Panc1 (cell line): ENCODE results near the gene IHH. TPM values are rescaled to one million over a fixed set of nuclear protein-coding genes. Genes with fewer than 3 reads are reported as not detected.

Experiments
- ATAC-seq: fragments of 200-7000 bp; cut with Tn5 transposase; 2 replicates; pipeline ENCODE4 v1.9.1; 2020; ENCODE audit warnings: mild to moderate bottlenecking, moderate library complexity
- BruUV-seq: library from RNA; stranded (reverse); fragments of 400-500 nt; replicated peaks from 2 replicates; lab custom pipeline; 2021; lab: Mats Ljungman, UMichigan
- CTCF ChIA-PET: fragments of 300-600 bp; sonication (Branson Sonifier 250); formaldehyde crosslinking; loops from one replicate; lab custom pipeline; 2022; ENCODE audit warnings: antibody characterized with exemption; lab: Charles Lee
- POLR2A ChIA-PET: fragments of 300-600 bp; sonication (Branson Sonifier 250); formaldehyde crosslinking; loops from one replicate; lab custom pipeline; 2022; ENCODE audit warnings: antibody characterized with exemption; lab: Charles Lee
- DNase-seq: peaks from one replicate; pipeline ENCODE4 v3.0.0-alpha.2; 2010; ENCODE audit warnings: low read depth, low spot score
- H3K27ac ChIP-seq: 2 replicates; pipeline ENCODE4 v1.5.1; 2011; ENCODE audit warnings: mild to moderate bottlenecking, low read length, inconsistent platforms
- H3K27me3 ChIP-seq: fragments of 200-500 bp; sonication (Bioruptor generic); 2 replicates; pipeline ENCODE4 v1.6.0; 2014; ENCODE audit warnings: low read length, inconsistent platforms; ENCODE audit not compliant: control insufficient read depth, insufficient read depth
- H3K36me3 ChIP-seq: fragments of 200-500 bp; sonication (Bioruptor generic); 2 replicates; pipeline ENCODE4 v1.5.1; 2014; ENCODE audit warnings: inconsistent platforms, mild to moderate bottlenecking, low read length, moderate library complexity; ENCODE audit not compliant: control insufficient read depth, insufficient read depth
- H3K4me1 ChIP-seq: 2 replicates; pipeline ENCODE4 v1.5.1; 2011; ENCODE audit warnings: inconsistent platforms, mild to moderate bottlenecking, low read length, moderate library complexity; ENCODE audit not compliant: control insufficient read depth, insufficient read depth
- H3K4me3 ChIP-seq, 2 experiments: 2 replicates each; pipeline ENCODE4 v1.5.1; 2011 to 2012; ENCODE audit warnings: low read depth in 2 of 2, low read length in 2 of 2, mild to moderate bottlenecking in 2 of 2, inconsistent platforms in 1 of 2, moderate library complexity in 1 of 2
- H3K9me3 ChIP-seq: fragments of 200-500 bp; sonication (Bioruptor generic); 2 replicates; pipeline ENCODE4 v1.5.1; 2014; ENCODE audit warnings: low read depth, mild to moderate bottlenecking, inconsistent platforms, low read length, moderate library complexity; ENCODE audit not compliant: control insufficient read depth, insufficient read depth
- POLR2AphosphoS5 ChIP-seq: IDR thresholded peaks from 2 replicates; pipeline ENCODE4 v1.6.1; 2012; ENCODE audit warnings: mild to moderate bottlenecking, low read depth, low read length, moderate library complexity
- SIN3A ChIP-seq: IDR thresholded peaks from 2 replicates; pipeline ENCODE4 v1.6.1; 2012; ENCODE audit warnings: low read depth, mild to moderate bottlenecking, low read length, moderate library complexity, borderline replicate concordance; ENCODE audit not compliant: insufficient read depth
- TCF7L2 ChIP-seq: IDR thresholded peaks from 2 replicates; pipeline ENCODE4 v1.6.1; 2011; ENCODE audit warnings: mild to moderate bottlenecking, low read depth, low read length, inconsistent platforms
- in situ Hi-C: cut with HindIII; loops from 2 replicates; pipeline ENCODE4 v1.10.0; 2016; ENCODE audit warnings: low sequenced_read_pairs, low pct_unique_long_range_greater_than_20kb
- intact Hi-C: fragments of 100-400 bp; cut with micrococcal nuclease; formaldehyde crosslinking; loops from one replicate; pipeline ENCODE4 v1.10.0; 2022; ENCODE audit not compliant: unreplicated experiment
- total RNA-seq: library from RNA; stranded (reverse); gene quantifications from one replicate; pipeline ENCODE4 v1.2.1, GENCODE V29; 2021; ENCODE audit not compliant: unreplicated experiment
- TF ChIP-seq, protein P1 (sequence below): fragments of 450-650 bp; IDR thresholded peaks from 2 replicates; pipeline ENCODE4 v1.5.1; 2017; ENCODE audit warnings: mild to moderate bottlenecking
- TF ChIP-seq, protein P2 (sequence below), 2 experiments: IDR thresholded peaks; 2 replicates each; pipeline ENCODE4 v1.6.1; 2011 to 2012; ENCODE audit warnings: low read depth in 2 of 2, control low read depth in 1 of 2, low read length in 1 of 2, mild to moderate bottlenecking in 1 of 2, moderate library complexity in 1 of 2; ENCODE audit not compliant: insufficient read depth in 1 of 2

Gene IHH
- total RNA-seq, 1 experiment from 2014 or later = 0.23 TPM

DNA sequence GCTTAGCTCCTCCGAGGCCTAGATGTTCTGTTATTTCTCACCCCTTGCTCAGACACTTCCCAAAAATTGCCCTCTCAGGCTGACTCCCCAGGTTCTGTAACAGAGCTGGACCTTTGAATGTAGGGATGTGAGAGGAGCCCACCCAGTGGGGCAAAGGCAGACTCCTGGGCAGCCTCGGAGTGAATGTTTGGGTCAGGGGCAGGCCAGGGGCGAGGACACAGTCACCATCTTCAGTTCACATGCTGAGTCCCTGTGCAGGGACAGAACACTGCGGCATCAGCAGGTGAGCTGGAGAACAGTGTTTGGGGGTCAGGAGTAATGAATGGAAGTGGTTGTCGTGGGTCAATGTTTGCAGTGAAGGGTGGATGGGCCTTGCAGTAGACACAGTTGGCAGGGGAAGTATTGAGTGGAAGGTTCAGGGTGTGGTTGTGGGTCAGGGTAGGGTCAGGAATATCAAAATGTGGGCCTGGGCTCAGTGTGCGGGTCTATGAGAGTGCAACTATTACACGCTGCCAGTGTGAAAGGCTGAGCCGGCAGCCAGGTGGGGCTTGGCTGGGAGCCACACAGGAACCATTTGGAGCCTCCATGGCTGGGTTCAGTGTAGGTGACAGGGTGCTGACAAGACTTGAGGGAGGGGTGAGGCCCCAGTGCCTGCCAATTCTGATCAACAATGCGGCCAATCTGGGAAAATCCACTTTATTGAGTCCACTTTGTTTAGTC, 4.4 kb downstream of the IHH start:
- ATAC-seq (no peak), DNase-seq (no peak)
- Histone ChIP-seq H3K27ac (no peak overlapping the region), H3K27me3 (peaks cover 10% of the 10 kb centered on the region), H3K4me3 (no peak overlapping the region), H3K36me3 (no peaks in the 10 kb centered on the region), H3K9me3 (no peaks in the 10 kb centered on the region), H3K4me1 (peaks cover 18% of the 10 kb centered on the region)
- ChIA-PET POLR2A (no interaction called here), CTCF (interaction anchor here (1.2 to 1.4 kb wide), 3 partner anchors 26 to 99 kb away, joined by 3 to 4 read pairs (median 3); no protein-coding TSS in a partner anchor)
- no TSS peak for BruUV-seq
- in situ Hi-C loops (no loop called here), intact Hi-C loops (loop anchor here (5.0 to 10.0 kb wide), 3 partner anchors 61 to 248 kb away; partner anchors contain the start of gene PTPRN)
- no peak for TF ChIP-seq TCF7L2
- TF ChIP-seq, protein P1, sequence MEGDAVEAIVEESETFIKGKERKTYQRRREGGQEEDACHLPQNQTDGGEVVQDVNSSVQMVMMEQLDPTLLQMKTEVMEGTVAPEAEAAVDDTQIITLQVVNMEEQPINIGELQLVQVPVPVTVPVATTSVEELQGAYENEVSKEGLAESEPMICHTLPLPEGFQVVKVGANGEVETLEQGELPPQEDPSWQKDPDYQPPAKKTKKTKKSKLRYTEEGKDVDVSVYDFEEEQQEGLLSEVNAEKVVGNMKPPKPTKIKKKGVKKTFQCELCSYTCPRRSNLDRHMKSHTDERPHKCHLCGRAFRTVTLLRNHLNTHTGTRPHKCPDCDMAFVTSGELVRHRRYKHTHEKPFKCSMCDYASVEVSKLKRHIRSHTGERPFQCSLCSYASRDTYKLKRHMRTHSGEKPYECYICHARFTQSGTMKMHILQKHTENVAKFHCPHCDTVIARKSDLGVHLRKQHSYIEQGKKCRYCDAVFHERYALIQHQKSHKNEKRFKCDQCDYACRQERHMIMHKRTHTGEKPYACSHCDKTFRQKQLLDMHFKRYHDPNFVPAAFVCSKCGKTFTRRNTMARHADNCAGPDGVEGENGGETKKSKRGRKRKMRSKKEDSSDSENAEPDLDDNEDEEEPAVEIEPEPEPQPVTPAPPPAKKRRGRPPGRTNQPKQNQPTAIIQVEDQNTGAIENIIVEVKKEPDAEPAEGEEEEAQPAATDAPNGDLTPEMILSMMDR = no peak
- TF ChIP-seq SIN3A = no peak
- TF ChIP-seq POLR2AphosphoS5 = no peak
- TF ChIP-seq, protein P2, sequence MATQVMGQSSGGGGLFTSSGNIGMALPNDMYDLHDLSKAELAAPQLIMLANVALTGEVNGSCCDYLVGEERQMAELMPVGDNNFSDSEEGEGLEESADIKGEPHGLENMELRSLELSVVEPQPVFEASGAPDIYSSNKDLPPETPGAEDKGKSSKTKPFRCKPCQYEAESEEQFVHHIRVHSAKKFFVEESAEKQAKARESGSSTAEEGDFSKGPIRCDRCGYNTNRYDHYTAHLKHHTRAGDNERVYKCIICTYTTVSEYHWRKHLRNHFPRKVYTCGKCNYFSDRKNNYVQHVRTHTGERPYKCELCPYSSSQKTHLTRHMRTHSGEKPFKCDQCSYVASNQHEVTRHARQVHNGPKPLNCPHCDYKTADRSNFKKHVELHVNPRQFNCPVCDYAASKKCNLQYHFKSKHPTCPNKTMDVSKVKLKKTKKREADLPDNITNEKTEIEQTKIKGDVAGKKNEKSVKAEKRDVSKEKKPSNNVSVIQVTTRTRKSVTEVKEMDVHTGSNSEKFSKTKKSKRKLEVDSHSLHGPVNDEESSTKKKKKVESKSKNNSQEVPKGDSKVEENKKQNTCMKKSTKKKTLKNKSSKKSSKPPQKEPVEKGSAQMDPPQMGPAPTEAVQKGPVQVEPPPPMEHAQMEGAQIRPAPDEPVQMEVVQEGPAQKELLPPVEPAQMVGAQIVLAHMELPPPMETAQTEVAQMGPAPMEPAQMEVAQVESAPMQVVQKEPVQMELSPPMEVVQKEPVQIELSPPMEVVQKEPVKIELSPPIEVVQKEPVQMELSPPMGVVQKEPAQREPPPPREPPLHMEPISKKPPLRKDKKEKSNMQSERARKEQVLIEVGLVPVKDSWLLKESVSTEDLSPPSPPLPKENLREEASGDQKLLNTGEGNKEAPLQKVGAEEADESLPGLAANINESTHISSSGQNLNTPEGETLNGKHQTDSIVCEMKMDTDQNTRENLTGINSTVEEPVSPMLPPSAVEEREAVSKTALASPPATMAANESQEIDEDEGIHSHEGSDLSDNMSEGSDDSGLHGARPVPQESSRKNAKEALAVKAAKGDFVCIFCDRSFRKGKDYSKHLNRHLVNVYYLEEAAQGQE (IDR thresholded peaks at IDR 0.05; ENCODE audit: insufficient read depth in 1 of 2, low read depth in 2 of 2, low read length in 1 of 2) = no peak

DNA sequence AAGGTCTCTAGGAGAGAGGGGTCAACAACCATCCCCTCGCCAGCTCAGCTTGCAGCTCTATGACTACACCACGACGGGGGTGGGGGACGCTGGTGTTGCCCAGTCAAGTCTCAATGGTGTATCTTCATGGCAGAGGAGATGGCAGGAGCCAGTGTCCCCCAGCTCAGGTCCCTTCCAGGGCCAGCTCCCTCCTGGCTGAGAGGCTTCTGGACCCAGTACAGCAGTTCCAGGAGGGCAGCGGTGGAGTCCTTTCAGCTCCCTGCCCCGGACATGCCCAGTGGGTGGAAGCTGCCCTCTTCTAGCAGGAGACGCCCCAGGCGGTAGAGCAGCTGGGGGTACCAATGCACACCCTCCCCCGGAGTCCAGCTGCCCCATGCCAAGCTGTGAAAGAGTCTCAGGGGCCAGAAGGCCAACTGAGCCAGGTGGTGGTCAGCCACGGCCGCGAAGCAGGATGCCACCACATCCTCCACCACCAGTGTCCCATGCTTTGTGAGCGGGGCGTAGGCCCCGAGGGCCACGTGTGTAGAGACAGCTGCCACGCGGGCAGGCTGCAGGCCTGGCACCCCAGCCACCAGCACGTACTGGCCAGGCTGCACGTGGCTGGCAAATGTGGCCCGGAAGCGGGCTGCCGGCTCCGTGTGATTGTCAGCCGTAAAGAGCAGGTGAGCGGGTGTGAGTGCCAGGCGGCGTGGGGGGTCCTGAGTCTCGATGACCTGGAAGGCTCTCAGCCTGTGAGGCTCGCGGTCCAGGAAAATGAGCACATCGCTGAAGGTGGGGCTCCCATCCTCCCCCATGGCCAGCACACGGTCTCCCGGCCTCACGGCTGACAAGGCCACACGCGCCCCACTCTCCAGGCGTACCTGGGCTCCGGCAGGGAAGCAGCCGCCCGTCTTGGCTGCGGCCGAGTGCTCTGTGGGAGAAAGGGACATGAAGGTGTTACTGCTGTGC, 5.5 kb downstream of the IHH start:
- no peaks in the 10 kb centered on the region for H3K9me3 ChIP-seq
- in situ Hi-C loops (no loop called here), intact Hi-C loops (loop anchor here (5.0 to 10.0 kb wide), 3 partner anchors 62 to 250 kb away; partner anchors contain the start of gene PTPRN)

More for the DNA sequence above, 5.5 kb downstream of the IHH start:
- Histone ChIP-seq H3K27me3 (peaks cover 9% of the 10 kb centered on the region; the same call in 1 of the 2 replicates), H3K4me1 (peaks cover 15% of the 10 kb centered on the region), H3K27ac (no peak overlapping the region), H3K36me3 (no peaks in the 10 kb centered on the region), H3K4me3 (no peak overlapping the region)
- ChIA-PET CTCF (interaction anchor here (1.3 to 1.4 kb wide), 2 partner anchors 14 to 100 kb away, joined by 3 read pairs; partner anchors contain the start of gene CFAP65), POLR2A (interaction anchor here (0.6 kb wide), 1 partner anchor 44 kb away, joined by 3 read pairs; no protein-coding TSS in a partner anchor)
- no TSS peak for BruUV-seq
- no peak for DNase-seq
- ATAC-seq = no peak
- TF ChIP-seq, protein P1 = no peak
- TF ChIP-seq POLR2AphosphoS5 (no peak), SIN3A (no peak), TCF7L2 (no peak)
- TF ChIP-seq, protein P2 (IDR thresholded peaks at IDR 0.05; ENCODE audit: insufficient read depth in 1 of 2, low read depth in 2 of 2, low read length in 1 of 2) = no peak
